Measurements from ENCODE around the gene RARS1.

The RARS1 gene

GRCh38 chr5:168446983-168447619, 39.2 kb upstream of the RARS1 start:
- ATAC-seq, result no peak
- TF ChIP-seq ZFP3 (CRISPR knock-in tag; IDR thresholded peaks at IDR 0.05) (no peak), TSHZ2 (CRISPR knock-in tag; IDR thresholded peaks at IDR 0.05) (no peak), ISL1 (CRISPR knock-in tag; IDR thresholded peaks at IDR 0.05) (no peak), POU6F1 (CRISPR knock-in tag; IDR thresholded peaks at IDR 0.05; ENCODE audit: borderline replicate concordance, low read depth) (no peak)

GRCh38 chr5:168447808-168448207, 38.5 kb upstream of the RARS1 start:
- ATAC-seq, result no peak
- TF ChIP-seq ZFP3 (CRISPR knock-in tag; IDR thresholded peaks at IDR 0.05), result no peak
- no peak for TF ChIP-seq ISL1 (CRISPR knock-in tag; IDR thresholded peaks at IDR 0.05)
- no peak for TF ChIP-seq RARB (CRISPR knock-in tag; IDR thresholded peaks at IDR 0.05)
- no peak for TF ChIP-seq ARNTL (CRISPR knock-in tag; IDR thresholded peaks at IDR 0.05; ENCODE audit: borderline replicate concordance, low read depth)
- TF ChIP-seq ZC3H10 (CRISPR knock-in tag; IDR thresholded peaks at IDR 0.05), result no peak
- no peak for TF ChIP-seq ZNF565 (CRISPR knock-in tag; conservative IDR thresholded peaks at IDR 0.05; ENCODE audit: low read depth)
- no peak for TF ChIP-seq ZFP30 (CRISPR knock-in tag; IDR thresholded peaks at IDR 0.05)
- TF ChIP-seq PATZ1 (CRISPR knock-in tag; IDR thresholded peaks at IDR 0.05; ENCODE audit: borderline replicate concordance), result no peak
- TF ChIP-seq TSHZ2 (CRISPR knock-in tag; IDR thresholded peaks at IDR 0.05), result no peak
- no peak for TF ChIP-seq TCF4 (CRISPR knock-in tag; IDR thresholded peaks at IDR 0.05; ENCODE audit: borderline replicate concordance)
- no peak for TF ChIP-seq ZNF70 (CRISPR knock-in tag; IDR thresholded peaks at IDR 0.05)
- no peak for TF ChIP-seq CSRNP3 (CRISPR knock-in tag; IDR thresholded peaks at IDR 0.05)

GRCh38 chr5:168449166-168449565, 37.1 kb upstream of the RARS1 start:
- no peak for TF ChIP-seq ZNF70 (CRISPR knock-in tag; IDR thresholded peaks at IDR 0.05)
- no peak for TF ChIP-seq CSDC2 (CRISPR knock-in tag; IDR thresholded peaks at IDR 0.05)
- no peak for TF ChIP-seq ZNF565 (CRISPR knock-in tag; conservative IDR thresholded peaks at IDR 0.05; ENCODE audit: low read depth)
- TF ChIP-seq TOX (CRISPR knock-in tag; IDR thresholded peaks at IDR 0.05; ENCODE audit: borderline replicate concordance), result no peak
- no peak for TF ChIP-seq ARNTL (CRISPR knock-in tag; IDR thresholded peaks at IDR 0.05; ENCODE audit: borderline replicate concordance, low read depth)
- no peak for TF ChIP-seq POU6F1 (CRISPR knock-in tag; IDR thresholded peaks at IDR 0.05; ENCODE audit: borderline replicate concordance, low read depth)
- TF ChIP-seq ZC3H10 (CRISPR knock-in tag; IDR thresholded peaks at IDR 0.05), result no peak
- no peak for TF ChIP-seq PPARA (CRISPR knock-in tag; IDR thresholded peaks at IDR 0.05; ENCODE audit: borderline replicate concordance)
- no peak for TF ChIP-seq OSR1 (CRISPR knock-in tag; IDR thresholded peaks at IDR 0.05)
- no peak for TF ChIP-seq CREB5 (CRISPR knock-in tag; IDR thresholded peaks at IDR 0.05; ENCODE audit: low read depth)
- no peak for TF ChIP-seq ZFP3 (CRISPR knock-in tag; IDR thresholded peaks at IDR 0.05)
- TF ChIP-seq ZFP30 (CRISPR knock-in tag; IDR thresholded peaks at IDR 0.05), result no peak
- no peak for TF ChIP-seq RARB (CRISPR knock-in tag; IDR thresholded peaks at IDR 0.05)
- no peak for TF ChIP-seq ISL1 (CRISPR knock-in tag; IDR thresholded peaks at IDR 0.05)
- no peak for TF ChIP-seq BACH2 (CRISPR knock-in tag; IDR thresholded peaks at IDR 0.05; ENCODE audit: borderline replicate concordance)

More at GRCh38 chr5:168449166-168449565, 37.1 kb upstream of the RARS1 start:
- ATAC-seq, result no peak

All from SK-N-SH treated with all-trans-retinoic acid at 6 μM for 48 hours (cell line).